ENCODE results near the gene PRPSAP1.
A peak's percentile ranks its signal among the peaks of the same experiment; 100 is the strongest.

Gene PRPSAP1

DNA sequence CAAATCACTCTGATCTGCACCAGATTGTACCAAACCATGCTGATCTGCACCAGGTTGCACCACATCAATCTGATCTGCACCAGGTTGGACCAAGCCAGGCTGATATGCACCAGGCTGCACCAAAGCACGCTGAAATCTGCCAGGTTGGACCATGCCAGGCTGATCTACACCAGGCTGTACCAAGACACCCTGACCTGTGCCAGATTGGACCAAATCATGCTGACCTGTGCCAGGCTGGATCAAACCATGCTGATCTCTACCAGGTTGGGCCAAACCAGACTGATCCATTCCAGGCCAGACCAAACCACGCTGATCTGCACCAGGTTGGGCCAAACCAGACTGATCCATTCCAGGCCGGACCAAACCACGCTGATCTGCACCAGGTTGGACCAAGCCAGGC is 61.1 kb downstream of the PRPSAP1 start:
- H3K27me3 ChIP-seq (ENCODE audit: insufficient read depth, low read depth, severe bottlenecking), result no peaks in the 10 kb centered on the region
- peaks cover 34% of the 10 kb centered on the region for H3K36me3 ChIP-seq
- TF ChIP-seq, protein P1, sequence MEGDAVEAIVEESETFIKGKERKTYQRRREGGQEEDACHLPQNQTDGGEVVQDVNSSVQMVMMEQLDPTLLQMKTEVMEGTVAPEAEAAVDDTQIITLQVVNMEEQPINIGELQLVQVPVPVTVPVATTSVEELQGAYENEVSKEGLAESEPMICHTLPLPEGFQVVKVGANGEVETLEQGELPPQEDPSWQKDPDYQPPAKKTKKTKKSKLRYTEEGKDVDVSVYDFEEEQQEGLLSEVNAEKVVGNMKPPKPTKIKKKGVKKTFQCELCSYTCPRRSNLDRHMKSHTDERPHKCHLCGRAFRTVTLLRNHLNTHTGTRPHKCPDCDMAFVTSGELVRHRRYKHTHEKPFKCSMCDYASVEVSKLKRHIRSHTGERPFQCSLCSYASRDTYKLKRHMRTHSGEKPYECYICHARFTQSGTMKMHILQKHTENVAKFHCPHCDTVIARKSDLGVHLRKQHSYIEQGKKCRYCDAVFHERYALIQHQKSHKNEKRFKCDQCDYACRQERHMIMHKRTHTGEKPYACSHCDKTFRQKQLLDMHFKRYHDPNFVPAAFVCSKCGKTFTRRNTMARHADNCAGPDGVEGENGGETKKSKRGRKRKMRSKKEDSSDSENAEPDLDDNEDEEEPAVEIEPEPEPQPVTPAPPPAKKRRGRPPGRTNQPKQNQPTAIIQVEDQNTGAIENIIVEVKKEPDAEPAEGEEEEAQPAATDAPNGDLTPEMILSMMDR (IDR thresholded peaks at IDR 0.05; ENCODE audit: low read depth, low read length), result no peak
- no peaks in the 10 kb centered on the region for H3K9me3 ChIP-seq (ENCODE audit: severe bottlenecking)
- DNase-seq, result no peak
- no peak overlapping the region for H3K4me3 ChIP-seq (ENCODE audit: low read depth, low read length)
- H3K27ac ChIP-seq, result no peak overlapping the region

DNA sequence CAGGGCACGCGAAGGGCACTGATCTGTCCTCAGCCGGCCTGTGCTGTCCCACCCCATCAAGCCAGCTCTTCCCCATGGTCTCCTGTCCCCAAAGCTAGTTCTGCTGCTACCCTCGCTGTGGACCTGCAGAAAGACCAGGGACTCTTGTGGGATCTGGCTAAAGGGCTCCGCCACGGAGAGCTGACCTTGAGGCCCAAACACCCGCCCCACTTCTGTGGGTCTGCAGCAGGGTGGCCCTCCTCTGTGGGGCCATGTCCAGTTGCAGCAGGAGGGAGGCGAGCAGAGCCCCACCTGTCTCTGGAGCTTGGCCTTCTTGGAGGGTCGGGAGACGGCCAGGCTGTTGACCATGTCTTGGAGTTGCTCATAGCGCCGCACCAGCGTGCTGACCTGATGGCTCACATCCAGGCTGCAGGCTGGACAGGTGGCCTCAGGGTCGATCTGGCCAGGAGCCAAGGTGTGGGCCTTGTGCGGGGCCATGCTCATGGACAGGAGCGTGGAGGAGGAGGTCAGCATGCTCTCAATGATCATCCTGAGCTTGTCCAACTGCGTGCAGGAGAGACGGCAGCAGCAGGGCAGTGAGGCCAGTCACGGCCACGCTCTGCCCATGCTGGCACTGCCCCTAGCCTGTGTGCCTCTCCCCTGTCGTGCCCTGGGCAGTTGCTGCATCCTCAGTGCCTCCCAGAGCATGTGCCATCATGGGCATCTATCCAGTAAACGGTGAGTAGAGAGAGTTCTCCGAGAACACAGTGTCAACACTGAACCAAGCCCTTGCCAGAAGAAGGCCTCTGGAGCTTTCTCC is 71.9 kb downstream of the PRPSAP1 start:
- no peaks in the 10 kb centered on the region for H3K9me3 ChIP-seq (ENCODE audit: severe bottlenecking)
- H3K27ac ChIP-seq, result no peak overlapping the region
- DNase-seq, result no peak
- no peak overlapping the region for H3K4me3 ChIP-seq (ENCODE audit: low read depth, low read length)
- H3K27me3 ChIP-seq (ENCODE audit: insufficient read depth, low read depth, severe bottlenecking), result no peaks in the 10 kb centered on the region
- TF ChIP-seq, protein P1 (IDR thresholded peaks at IDR 0.05; ENCODE audit: low read depth, low read length), result no peak
- H3K36me3 ChIP-seq, result peaks cover 17% of the 10 kb centered on the region

DNA sequence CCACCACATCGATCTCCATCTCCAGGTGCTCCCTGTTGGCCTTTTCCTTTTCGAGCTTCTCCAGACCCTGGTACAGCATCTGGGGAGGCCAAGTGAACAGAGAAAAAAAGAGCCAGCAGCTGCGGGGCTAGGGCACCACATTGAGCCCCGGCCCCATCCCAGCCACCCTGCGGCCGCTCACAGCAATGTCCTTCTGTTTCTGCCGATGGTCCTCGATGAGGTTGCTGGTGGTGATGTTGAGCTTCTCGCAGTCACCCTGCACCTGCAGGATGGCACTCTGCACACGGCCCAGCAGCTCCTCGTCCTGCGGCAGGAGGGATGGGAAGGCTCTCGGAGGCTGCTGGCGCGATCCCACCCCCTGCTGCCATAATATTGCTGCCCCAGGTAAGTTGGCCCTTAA is 73.1 kb downstream of the PRPSAP1 start:
- DNase-seq, result no peak
- Histone ChIP-seq H3K27me3 (ENCODE audit: insufficient read depth, low read depth, severe bottlenecking) (no peaks in the 10 kb centered on the region), H3K27ac (no peak overlapping the region), H3K4me3 (ENCODE audit: low read depth, low read length) (no peak overlapping the region), H3K36me3 (peaks cover 17% of the 10 kb centered on the region), H3K9me3 (ENCODE audit: severe bottlenecking) (no peaks in the 10 kb centered on the region)
- TF ChIP-seq, protein P1 (IDR thresholded peaks at IDR 0.05; ENCODE audit: low read depth, low read length), result no peak

DNA sequence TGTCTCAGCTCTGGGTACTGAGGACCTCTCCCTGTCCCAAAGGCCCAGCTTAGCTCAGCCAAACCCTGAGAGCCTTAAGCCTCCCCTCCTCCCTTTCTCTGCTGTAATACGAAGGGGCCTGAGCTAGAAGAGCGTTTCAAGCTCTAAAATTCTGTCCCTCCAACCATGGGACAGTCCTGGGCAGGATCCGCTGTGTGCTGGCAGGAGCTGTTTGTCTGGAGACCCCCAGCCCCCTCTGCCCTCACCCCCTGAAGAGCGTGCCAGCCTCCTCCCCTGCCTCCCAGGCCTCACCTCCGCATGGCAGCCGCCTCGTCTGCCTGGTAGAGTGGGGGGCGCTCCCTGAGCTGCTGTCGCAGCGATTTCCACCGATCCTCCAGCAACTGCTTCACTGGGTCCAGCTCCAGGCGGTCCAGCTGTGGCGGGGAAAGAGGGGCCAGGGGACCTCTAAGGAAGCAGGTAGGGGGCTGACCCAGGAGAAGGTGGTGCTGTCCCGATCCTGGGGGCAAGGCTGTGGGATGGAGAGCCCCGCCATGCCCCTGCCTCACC is 73.9 kb downstream of the PRPSAP1 start:
- Histone ChIP-seq H3K36me3 (peaks cover 14% of the 10 kb centered on the region), H3K4me3 (ENCODE audit: low read depth, low read length) (no peak overlapping the region), H3K9me3 (ENCODE audit: severe bottlenecking) (no peaks in the 10 kb centered on the region), H3K27ac (no peak overlapping the region), H3K27me3 (ENCODE audit: insufficient read depth, low read depth, severe bottlenecking) (no peaks in the 10 kb centered on the region)
- TF ChIP-seq, protein P1 (IDR thresholded peaks at IDR 0.05; ENCODE audit: low read depth, low read length), result no peak
- DNase-seq, result no peak

DNA sequence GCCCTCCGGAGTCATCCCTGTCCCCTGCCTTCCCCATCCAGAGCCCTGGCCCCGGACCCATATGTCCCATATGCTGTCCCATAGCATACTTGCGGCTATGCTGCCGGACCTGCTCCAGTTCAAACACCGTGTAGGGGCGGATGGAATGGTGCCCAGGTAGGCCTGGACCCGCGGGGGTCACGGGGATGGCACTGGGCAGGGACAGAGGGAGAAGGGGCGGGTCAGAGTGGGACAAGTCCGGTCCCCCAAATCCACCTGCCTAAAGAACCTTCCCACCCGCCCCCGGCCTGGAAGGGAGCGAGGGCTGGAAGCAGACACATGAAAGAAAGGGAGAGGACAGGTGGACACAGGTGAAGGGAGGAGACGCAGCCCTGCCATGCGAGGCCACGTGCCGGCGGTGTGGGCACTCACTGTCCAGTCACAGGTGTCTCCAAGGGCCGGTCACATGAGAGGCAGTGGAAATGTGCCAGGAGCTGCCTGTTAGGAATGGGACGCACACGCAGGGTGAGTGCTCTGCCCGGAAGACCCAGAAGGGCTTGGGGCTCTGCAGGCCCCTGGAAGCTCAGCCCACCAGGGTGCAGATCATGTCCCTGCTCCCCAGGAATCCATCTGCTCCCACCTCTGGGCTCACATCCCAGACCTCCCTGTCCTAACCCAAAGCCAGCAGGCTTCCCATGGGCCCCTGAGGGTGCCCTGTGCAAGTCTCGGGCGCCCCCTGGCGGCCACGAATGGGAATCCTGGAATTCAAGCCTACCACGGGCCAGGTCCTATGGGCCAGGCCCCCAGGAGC is 74.6 kb downstream of the PRPSAP1 start:
- DNase-seq, result peak; percentile 92
- H3K9me3 ChIP-seq (ENCODE audit: severe bottlenecking), result no peaks in the 10 kb centered on the region
- peaks cover 14% of the 10 kb centered on the region for H3K36me3 ChIP-seq
- no peak overlapping the region for H3K4me3 ChIP-seq (ENCODE audit: low read depth, low read length)
- H3K27ac ChIP-seq, result peak overlapping the region; percentile 6
- H3K27me3 ChIP-seq (ENCODE audit: insufficient read depth, low read depth, severe bottlenecking), result no peaks in the 10 kb centered on the region
- TF ChIP-seq, protein P1 (IDR thresholded peaks at IDR 0.05; ENCODE audit: low read depth, low read length), result peak; percentile 97
